ENCODE measurements around the gene ST3GAL4. TPM values are rescaled to one million over a fixed set of nuclear protein-coding genes. Genes with fewer than 3 reads are reported as not detected.

The ST3GAL4 gene
- total RNA-seq, 1 donor from 2014 or later = 15.0 TPM

- DNase-seq = no peak
Observed at GRCh38 chr11:126329644-126330211, 25.8 kb upstream of the ST3GAL4 start.

DNA sequence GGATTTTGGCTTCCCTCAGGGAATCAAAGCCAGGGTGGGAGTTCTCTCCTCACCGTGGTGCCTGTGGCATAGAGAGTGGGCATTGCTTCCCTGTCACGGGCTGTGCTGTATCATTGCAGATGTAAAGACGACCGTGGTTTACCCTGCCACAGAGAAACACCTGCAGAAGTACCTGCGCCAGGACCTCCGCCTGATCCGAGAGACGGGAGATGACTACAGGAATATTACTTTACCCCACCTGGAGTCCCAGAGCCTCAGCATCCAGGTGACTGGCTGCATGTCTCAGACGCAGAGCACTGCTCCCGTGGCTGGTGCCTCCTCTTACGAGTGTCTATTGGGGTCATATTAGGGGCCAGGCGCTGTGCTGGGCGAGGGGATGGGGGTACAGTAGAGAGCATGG, 24.2 kb upstream of the ST3GAL4 start:
- no peak for DNase-seq

- peak; percentile 41 for DNase-seq
Observed at GRCh38 chr11:126332221-126332711, 23.2 kb upstream of the ST3GAL4 start.

GRCh38 chr11:126333142-126333541, 22.3 kb upstream of the ST3GAL4 start:
- DNase-seq = no peak

DNA sequence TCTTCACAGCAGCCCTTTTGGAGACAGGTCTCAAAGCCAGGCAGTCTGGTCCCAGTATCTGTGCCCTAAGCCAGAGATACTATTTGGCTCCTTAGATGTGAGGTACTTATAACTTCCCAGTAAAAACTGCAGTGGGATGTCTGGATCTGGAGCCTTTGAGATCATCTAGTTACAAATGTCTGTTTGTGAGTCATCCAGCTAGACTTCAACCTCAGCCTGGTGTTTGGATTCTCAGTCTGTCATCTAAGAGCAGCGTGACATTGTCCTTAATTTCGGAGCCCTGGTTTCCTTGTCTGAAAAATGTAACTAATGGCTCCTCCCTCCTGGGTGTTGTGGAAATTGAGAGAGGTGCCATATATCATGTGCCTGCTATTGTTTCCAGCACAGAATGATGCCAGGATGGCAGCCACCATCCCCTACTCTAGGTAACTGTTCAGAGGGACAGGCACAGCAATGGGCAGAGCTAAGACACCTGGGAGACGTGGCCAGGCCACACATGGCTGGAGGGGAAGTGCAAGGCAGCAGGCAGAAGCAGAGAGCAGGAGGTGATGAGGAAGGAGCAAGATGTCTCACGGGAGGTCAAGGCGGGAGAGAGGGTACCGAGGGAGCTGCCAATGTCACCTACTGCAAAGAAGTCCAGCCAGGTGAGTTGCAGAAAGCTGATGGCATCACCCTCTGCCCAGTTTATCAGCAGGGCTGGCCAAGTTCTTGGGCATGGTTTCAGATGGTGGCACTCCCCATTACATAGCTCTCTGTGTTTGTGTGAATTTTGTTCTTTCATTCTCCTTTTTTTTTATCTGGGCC, 20.6 kb upstream of the ST3GAL4 start:
- DNase-seq = no peak

- DNase-seq = no peak
Observed at GRCh38 chr11:126335463-126335760, 20.1 kb upstream of the ST3GAL4 start.

GRCh38 chr11:126336138-126336541, 19.3 kb upstream of the ST3GAL4 start:
- no peak for DNase-seq

DNA sequence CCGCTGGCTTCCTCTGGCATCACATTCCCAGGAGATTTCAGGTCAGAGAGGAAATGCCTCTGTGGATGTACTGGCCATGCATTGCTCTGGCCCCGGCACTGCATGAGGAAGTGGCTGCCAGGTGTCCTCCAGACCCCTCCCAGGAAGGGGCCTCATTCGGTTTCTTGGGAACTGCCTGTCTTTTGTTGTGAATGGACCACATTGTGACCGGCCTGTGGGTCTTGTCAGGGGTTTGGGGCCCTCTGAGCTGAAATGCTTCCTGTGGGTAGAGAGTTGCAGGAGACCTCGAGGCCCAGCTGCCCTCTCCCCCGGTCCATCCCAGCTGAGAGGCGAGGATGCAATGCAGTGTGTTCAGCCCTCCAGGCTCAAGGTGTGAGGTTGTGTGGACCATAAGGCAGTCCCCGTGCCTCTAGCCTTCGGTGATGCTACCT, 18.8 kb upstream of the ST3GAL4 start:
- DNase-seq = no peak

DNA sequence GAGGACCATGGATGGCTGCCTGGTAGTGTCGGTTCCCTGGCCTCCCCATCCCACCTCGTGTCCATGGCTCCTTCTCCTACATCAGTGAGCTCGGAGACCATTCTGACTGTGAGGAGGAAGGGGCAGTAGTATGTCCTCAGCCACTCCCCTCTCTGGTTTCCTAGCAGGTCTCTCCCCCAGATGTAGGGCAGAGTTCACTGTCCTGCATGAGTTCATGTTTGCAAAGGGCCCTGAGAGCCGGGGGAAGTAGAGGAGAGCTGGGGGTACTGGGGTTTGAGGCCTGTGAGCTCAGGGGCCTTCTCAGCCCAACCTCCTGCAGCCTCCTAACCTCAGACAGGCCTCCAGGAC, 18.4 kb upstream of the ST3GAL4 start:
- no peak for DNase-seq

GRCh38 chr11:126337474-126338241, 17.8 kb upstream of the ST3GAL4 start:
- no peak for DNase-seq

GRCh38 chr11:126338346-126339055, 17.0 kb upstream of the ST3GAL4 start:
- no peak for DNase-seq

DNA sequence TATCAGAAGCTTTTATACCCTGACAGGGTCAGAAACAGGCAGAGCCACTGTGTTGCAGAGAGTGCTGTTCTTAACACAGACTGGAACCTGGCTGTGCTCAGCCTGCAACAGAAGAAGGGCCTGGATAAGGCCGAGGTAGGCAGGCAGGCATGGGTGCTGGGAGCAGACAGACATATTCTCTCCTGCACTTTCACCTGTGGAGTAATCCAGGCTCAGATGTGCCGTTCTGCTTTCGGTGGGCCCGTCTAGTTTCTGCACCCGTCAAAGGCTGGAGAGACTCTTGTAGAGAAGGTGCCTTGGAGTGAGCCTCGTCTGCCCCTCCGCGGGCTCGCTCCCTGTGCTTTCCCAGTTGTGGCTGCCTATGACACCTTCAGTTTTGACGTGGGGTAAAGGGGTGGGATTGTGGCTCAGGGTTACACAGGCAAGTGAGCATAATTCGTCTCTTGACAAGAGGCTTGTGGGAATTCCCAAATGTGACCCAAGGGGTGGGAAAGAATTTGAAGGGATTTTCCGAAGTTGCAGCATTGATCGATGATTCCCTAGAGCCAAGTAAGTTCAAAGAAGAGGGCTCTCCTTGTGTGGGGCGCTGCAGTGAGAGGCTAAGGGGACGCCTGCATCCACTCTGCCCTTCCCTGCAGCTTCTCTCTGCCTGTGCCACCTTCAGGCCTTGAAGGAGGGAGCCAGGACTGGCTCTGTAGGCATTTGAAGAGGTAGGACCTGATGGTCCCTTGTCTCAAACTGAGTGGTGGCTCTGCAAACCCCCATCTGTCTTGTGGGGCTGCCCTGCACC, 16.2 kb upstream of the ST3GAL4 start:
- no peak for DNase-seq

GRCh38 chr11:126339863-126340434, 15.5 kb upstream of the ST3GAL4 start:
- DNase-seq = no peak

DNA sequence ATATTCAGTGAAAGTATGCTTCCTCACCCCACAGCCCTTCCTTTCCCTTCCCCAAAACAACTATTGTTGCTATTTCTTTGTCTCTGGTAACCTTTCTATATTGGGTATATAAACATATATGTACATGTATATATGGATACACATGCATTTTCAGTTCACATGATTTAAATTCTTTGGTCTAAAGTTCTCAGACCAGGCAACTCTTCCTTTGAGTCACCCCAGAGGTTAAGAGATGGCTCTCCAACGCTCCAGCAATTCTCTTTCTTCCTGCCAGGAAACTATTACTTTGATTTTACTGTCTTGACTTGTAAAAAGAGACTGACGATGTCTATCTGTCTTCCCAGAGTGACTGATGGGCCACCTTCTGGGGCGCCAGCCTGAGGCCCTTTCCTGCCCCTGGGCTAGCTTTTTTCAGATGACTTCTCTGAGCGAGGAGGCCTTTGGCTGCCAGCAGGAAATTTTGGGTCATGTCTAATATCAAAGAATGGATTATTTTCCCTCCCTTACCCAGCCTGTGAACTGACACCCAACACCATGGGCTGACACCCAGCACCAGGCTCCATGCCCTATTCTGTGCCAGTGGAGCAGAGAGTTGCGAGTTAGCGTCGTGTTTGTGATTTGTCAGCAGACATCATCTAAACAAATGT, 14.4 kb upstream of the ST3GAL4 start:
- DNase-seq = no peak

DNA sequence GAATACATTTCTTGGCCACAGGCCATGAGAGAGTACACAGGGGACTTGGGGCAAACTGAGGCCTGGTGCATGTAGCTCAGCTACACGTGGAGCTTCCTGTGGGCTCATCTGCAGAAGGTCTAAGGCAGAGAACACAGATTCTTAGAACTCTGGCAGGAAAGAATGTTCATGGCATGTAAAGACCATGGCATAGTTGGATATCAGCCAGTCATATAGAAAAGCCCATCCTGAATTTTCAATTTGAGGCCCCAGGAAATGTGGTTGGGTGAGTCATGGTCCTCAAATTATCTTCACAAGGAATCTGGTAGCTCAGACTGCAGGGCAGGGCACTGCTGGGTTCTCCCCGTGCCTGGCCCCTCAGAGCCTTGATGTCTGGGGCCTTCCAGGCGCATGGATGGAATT, 13.7 kb upstream of the ST3GAL4 start:
- no peak for DNase-seq

- no peak for DNase-seq
Observed at GRCh38 chr11:126343051-126343450, 12.4 kb upstream of the ST3GAL4 start.

DNA sequence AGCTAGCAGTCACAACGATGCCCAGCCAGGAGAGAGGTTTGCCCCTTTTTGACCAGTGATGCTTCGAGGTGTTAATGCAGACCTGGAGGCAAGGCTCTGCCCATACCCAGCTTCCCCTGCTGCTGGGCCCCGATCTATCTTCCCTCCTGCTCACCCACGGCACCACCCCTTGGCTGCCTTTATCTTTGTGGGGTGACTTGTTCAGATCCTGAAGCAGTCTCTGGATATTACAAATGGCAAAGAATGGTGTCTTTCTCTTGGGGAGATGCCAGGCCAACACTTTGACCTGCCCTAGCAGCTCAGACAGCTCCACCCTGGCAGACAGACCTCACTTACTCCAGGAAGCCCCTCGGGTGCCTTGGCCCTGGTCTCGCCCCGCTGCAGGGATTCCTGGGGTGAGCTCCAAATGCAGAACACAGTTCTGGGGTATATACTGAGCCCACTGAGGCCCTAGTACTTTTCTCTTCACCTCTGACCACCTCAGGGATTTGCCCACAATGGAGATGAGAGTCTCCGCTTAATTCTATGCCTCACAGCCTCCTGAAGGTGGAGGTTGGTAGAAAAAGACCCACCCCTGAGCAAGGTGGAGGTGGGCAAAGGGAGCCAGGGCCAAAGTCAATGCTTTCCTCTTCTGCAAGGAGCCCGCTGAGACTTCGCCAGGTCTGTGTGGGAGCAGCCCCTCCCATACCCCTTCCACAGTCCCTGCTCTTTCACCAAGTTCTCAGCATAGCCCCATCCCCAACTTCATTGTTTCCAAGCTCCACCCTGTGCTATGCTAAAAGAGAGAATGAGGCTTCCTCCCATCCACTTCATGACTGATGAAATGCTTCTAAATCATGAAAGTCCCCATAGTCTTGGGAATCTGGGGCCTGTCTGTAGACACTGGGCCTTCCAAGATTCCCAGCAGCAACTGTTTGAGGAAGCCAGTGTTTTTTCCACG, 11.1 kb upstream of the ST3GAL4 start:
- no peak for DNase-seq

- DNase-seq = no peak
Observed at GRCh38 chr11:126345283-126345682, 10.2 kb upstream of the ST3GAL4 start.

DNA sequence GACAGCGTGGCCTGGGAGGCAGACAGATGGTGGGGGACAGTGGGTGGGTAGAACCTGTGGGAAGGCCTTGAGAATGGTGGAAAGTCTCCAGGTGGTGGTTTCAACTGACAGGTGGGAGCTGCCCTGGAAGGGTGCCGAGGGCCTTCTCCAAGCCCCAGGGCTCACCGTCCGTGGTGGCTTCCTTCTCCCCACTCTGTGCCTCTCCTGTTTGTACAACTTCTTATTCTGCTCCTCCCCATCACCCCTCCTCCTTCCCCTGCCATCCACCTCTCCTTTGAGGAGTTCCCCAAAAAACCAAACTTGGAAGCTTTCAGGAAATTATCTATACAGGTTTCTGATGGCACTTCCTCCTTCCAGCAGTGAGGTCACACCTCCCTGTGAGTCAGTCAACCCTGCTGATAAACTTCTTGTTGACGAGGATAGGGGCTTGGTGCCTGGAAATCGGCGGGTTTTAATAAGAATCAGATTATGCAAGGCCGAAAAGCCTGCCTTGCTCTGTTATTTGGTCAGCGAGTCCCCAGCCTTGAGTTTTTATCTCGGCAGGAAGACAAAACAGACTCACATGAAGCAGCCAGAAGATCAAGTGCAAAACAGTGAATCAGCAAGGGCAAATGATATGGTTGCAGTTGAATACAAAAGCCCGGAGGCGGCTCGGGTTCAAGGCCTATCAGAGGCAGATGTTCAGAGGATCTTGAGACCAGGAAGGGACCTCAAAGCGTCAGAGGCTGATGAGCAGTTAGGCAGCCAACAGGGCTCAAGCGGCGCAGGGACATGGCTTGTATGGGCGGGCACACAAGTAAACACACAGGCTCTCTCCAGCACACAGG, 9.5 kb upstream of the ST3GAL4 start:
- peak; percentile 22 for DNase-seq
